OCI-M1 (cell line): ENCODE measurements around the gene TDRD5.

ENCODE experiments used
- DNase-seq: peaks from one replicate; lab custom pipeline; 2025; lab: John Stamatoyannopoulos, UW

The TDRD5 gene, protein sequence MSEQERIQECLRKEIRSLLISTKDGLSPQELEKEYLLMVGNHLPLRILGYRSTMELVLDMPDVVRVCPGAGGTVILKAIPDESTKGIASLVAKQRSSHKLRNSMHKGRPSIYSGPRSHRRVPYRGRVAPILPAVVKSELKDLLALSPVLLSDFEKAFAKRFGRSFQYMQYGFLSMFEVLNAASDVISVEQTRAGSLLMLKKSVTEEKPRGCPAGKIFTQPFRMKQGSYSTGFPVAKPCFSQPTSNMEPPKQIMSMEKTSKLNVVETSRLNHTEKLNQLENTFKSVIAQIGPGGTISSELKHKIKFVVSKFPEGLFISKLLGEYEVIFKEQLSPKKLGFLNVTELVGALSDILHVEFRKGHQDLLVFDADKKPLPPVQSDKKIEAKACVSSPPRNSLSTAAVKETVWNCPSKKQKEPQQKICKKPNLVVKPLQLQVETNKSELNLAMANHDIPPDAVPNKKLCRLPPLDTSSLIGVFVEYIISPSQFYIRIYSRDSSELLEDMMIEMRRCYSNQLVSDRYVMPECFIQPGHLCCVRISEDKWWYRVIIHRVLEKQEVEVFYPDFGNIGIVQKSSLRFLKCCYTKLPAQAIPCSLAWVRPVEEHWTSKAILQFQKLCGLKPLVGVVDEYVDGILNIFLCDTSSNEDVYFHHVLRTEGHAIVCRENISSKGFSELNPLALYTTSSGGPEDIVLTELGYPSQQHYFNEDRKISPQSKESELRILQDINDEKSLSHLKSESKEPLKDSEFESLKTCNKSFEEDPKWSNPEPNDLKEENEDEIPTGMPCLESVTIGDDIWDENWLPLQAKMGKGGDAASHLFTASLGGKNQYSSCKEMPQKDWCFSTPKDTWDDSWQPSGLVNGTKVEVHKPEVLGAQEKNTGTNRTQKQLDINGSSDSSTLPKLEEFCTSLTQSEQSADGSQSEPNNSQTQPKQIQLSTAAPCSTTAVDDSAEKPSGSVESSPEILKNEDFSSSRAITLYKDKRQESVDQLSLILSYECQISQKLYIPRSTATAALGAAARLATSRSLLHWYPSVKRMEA

DNA sequence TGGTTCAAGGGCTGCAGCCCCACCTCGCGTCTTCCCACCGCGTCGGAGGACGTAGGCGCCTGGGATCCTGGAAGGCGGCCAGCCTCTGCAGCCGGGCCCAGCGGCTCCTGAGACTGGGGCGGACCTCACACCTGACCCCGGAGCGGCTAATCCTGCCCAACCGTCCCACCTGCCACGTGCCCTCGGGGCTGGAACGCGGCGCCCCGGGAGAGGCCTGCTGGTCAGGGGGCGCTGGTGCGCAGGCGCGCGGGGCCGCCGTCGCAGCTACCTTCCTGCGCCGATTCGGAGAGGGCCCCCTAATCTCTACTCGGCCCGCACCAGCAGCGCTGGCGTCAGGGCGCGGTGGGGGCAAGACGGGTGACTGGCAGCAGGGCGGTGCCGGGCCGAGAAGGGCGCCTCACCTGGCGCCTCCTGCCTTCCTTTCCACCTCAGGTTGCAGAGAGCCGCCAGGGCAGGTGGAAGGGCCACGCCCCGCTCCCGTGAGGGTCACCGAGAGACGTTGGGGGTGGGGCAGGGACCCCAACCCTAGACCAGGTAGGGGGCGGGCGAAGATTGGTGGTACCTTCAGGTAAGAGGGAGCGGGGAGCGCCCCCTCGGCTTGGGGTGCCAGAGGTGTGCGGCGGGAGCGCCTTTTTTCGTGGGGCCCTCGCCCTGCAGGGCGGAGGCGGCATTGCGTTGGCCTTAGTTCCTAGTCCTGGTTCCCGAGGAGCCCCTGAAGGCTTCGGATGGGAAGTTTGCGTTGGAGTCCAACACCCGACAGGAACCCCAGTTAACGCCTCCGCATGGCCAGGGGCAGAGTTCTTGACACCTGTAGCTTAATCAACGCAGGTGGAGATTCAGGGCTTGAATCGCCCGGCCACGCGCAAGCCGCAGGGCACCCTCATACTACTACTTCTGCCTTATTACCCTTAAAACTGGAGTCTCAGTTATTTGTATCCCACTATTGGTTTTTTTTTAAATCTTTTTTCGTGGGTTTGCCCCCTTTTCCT lies at the start of gene TDRD5:
Gene TDRD5, plus strand, starts transcription at position 241 of the 989 bp plus-strand sequence. CDS start 784 bp downstream, outside the sequence.
- no peak for DNase-seq

DNA sequence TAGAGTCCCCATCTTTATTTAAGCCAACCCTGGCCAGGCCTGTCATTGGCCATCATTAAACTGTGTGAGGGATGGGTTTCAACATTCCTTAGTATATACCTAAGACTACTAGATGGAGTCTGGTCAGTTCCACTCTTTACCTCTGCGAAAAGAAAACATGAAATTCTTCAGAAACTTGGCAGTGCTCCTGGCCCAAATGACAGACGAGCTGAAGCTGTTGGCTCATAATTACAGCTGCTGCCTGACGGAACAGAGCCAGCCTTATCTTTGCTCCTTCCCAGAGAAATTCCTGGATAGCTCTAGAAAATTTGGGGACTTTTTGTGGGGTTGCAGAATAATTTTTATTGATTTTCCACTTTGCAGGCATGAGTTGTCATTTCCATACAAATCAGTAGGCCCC lies 46.3 kb upstream of the TDRD5 start:
- no peak for DNase-seq

DNA sequence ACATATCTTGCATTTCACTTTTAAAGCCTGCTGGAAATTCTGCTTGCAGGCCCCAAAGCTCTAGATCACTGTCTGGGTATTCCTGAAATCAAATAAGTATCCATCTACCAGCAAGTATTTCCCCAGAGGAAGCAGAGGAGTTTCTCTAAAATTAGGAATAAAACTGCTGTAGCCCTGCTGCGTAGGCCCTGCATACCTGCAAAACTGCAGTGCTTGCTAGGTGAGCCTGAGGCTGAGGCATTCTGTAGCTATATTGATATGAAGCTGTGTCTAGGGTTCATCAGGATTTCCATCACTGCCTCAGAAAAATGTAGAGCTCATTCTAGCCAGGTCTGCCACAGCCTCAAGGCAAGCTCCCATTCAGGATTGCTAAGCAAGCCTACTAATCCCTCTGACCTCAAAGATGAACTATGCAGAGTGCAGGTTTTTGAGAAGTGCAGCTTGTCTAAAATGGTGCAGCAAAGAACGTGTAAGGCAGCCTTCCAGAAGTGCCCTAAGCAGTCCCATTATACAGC lies 44.6 kb upstream of the TDRD5 start:
- DNase-seq, result no peak

DNA sequence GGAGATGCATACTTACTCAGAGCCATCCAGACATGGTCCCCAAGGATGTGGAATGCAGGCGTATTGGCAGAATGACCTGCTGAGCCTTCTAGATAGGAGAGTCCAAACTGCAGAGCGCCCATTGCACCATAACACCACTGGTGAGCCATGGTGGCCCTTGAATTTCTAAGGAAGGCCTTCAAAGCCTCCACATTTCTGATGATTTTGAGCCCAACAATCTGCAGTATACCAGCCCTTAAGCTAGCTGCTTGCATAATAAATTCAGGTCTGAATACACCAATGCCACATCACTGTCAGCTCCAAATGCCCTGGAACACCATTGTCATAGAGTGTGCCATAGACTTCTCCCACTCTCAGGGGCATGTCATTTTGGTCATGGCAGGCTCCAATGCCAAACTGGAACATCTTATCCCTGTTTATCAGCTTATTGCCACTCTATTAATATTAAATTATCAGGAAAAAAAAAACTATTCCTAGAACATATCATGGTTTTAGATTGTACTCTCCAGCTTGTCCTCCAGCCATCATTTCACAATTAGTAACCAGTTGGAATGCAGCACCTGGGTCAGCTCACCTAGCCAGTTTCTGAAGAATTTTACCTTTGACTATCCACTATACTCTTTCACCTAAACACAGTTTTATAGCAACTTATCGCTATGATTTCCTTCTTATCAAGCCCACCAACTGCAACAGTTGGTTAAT lies 42.8 kb upstream of the TDRD5 start:
- DNase-seq, result no peak

DNA sequence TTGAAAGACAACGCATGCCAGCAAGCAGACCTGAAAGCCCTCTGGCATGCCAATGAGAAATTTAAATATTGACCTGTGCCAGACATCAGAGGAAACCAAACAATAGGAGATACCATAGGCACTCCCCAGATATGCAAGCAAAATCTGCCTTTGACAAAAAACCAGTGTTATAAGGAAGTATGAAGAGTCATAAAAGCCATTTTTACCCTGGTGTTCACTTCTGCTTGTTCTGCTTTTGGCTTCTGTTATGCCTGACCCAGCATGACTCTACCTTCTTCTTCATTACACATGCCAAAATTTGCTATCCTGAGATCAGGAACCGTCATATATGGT lies 42.3 kb upstream of the TDRD5 start:
- no peak for DNase-seq

DNA sequence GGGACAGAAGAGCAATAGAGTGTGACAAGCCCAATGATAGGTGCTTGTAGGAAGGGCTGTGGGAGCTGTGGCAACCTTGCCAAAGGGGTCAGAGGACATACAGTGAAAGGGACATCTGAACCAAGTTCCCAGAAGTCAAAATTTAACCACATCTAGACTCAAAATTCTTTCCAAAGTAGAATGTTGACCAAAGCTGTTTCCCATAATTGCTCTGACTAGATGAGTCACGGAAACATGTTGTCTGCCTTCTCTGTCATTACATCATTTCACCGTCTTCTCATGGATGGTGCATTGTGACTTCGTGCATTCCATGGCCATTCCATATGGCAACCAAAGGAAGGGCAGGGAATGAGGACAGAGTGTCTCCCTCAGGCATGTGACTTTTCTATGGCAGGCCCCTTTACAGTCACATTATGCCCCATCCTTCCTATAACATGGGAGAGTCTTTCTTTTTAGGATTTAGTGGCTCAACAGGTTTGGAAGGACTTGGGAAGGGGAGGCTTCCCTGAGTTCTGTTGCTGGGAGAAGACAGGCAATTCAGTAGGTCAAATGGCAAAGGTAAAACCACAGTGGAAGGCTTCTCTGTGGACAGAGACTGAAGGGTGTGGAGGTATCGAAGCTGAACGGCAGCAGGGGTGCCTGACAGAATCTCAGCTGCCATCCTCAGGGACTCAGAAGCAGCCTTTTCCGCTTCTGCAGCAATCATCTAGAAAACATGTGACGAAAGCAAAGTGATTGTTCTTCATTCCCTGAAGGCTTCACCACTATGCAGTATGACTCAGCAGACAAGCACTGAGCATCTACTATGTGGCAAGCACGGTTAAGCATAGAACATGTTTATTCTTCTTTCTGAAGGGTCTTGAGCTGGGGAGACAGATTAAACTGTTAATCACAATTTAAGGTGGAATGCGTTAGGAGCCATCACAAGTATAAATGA lies 40.6 kb upstream of the TDRD5 start:
- DNase-seq, result peak; percentile 77

DNA sequence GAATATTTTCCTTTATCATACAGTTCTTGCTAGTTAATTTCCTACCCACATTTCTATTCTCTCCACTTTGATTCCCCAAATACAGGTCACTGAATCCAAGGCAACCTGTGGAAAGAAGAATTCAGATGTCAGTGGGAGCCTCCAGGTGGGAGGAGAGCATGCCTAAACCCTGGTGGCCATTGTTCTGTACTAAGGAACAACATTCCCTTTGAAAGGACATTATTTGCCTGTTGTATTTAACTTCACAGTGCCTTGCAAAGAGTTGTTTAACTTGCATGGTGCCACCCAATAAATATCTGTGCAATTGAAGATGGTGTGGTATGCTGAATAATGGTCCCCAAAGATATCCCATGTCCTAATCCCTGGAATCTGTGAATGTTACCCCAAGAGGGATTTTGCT lies 37.2 kb upstream of the TDRD5 start:
- DNase-seq, result no peak

DNA sequence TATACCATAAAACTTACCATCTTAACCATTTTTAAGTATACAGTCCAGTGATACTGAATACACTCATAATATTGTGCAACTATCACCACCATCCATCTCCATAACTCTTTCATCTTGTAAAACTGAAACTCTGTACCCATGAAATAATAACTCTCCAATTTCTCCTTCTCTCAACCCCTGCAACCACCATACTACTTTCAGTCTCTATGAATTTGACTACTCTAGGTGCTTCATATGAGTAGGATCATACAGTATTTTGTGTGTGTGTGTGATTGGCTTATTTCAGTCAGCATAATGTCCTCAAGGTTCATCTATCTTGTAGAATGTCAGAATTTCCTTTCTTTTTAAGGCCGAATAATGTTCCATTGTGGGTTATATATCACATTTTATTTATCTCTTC lies 33.6 kb upstream of the TDRD5 start:
- no peak for DNase-seq

DNA sequence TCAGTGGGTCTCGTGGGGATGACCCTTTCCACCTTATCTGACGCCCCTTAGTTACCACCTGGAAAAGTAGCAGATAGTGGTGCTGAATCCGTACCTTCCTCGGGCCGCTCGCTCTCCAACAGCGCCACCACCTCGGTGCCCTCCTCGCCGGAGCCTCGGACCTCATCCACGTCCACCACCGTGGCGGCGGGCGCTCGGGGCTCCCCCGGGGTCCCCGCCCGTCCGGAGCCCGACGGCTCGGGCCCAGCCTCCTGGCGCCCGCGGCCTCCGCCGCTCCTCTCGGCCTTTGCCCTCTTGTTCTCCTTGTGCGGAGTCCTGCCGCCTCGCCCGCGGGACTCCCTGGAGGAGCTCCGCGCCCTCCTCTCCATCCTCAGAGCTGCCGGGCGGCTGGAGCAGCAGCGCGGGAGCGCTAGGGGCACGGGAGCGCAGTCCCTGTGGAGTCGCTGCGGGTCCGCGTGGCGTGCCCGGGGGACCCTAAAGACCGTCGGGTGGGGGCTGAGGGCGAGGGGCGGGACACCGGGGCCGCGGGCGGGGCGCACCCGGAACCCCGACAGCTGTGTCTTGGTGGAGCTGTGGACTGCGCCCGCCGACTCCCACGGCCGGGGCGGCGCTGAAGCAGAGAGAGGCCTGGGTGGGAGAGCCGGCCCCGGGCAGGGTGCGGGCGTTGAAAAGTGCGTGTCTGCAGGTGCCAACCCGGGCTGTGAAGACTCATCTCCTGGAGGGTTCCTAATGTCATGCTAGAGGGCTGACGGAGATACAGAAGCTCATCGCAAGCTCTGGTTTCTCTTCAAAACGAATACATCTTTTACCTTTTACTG lies 15.9 kb upstream of the TDRD5 start, which contains the start of gene NPHS2:
Gene NPHS2, minus strand, starts transcription at position 452 of the 818 bp plus-strand sequence. Its CDS starts 84 bp downstream, at position 368.
- DNase-seq, result no peak

DNA sequence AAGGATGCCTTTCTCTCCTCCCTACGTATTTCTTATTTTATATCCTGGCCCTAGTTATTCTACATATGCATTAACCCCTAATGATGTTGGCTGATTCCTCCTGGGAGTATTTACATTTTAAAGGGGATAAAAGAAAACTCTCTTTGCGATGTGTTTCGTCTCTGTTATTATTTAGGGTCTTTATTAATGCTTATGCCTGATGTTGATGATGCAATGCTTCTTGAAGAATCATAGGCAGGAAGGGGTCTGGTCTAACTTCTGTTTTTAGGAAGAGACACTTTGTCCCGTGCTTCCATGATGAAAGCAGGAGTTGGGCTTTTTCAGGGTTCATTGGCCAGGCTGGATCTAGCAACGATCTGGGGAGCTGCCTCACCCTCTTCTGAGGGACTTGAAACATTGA lies 15.1 kb upstream of the TDRD5 start:
- DNase-seq, result no peak

DNA sequence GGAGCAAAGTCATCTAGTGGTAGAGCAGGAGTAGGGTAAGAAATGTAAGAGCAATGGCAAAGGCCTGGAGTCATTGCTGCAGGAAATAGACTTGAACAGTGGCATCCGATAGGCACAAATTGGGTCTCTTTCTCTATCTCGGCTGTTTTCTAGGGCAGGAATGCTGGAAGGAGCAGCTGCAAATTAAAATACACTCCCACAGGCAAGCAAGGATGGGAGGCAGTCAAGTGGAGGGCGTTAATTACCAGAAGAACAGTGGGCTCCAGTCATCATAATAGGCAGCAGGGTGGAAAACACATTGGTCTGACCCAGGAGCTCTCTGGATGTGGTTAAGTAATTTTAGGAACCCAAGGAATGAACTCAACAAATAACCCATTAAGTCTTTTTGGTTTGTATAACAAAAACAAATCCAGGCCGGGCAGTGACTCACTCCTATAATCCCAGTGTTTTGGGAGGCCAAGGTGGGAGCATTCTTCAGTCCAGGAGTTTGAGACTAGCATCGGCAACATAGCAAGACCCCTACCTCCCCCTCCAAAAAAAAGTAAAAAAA lies 7.8 kb upstream of the TDRD5 start:
- DNase-seq, result no peak

DNA sequence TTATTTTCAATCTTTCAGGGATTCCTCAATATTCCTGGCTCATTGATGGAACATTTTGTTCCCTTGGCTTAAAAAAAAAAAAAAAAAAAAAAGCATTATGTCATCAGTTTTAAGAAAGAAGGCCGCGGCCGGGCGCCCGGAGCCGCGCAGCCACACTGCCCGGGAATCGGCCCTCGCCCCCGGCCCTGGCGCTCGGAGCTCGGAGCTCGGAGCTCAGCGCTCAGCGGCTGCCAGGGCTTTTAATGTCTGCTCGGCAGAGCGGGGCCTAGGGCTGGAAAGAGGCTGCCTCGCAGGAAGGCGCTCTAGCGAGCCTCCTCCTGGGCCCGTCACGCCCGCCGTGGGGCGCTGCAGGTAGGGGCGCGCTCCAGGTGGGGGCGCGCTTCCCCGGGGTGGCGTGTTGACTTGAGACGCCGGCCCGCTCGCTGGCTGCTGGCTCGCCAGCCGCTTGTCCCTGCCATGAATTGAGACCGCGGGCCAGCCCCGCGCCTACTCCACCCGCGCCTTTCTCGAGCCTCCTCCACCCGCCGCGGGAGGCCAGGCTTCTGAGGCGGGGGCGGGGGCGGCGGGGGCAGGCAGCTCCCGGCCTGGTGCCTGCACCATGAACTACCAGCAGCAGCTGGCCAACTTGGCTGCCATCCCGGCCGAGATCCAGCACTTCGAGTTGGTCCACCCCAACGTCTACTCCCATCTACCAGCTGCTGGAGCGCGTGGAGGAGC lies 5.4 kb upstream of the TDRD5 start:
- no peak for DNase-seq

DNA sequence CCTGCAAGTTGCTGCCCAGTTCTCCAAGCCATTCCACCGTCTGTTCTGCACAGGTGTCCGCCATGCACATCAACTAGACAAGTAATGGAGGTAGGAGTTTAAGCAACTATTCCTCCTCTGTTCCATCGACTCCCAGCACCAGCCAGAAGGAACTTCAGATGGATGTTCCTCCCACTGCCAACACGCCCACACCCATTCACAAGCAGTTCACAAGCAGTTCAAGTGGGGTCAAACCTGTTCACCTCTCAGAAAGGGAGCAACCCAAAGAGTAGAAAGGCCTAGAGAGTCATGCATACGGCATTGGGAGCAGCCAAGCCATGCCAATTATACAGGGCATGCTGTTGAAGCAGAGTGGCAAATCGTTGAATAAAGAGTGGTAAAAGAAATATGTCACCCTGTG lies 4.3 kb upstream of the TDRD5 start:
- no peak for DNase-seq

DNA sequence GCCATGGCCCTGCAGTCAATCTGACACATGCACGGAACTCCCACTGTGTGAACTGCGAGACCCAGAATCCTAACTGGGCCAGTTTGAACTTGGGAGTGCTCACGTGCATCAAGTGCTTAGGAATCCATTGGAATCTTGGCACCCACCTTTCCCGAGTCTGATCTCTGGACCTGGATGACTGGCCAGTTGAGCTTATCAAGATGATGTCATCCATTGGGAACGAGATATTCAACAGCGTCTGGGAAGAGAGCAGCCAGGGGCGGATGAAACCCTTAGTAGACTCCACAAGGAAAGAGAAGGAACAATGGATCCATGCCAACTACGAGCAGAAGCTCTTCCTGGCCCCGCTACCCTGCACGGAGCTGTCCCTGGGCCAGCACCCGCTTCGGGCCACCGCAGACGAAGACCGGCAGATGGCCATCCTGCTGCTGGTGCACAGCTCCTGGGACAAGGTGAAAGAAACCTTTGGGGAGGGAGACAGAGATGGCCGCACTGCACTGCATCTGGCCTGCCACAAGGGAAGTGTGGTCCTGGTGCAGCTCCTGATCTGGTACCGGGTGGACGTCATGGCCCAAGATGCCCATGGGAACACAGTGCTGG lies 3.1 kb upstream of the TDRD5 start:
- no peak for DNase-seq

DNA sequence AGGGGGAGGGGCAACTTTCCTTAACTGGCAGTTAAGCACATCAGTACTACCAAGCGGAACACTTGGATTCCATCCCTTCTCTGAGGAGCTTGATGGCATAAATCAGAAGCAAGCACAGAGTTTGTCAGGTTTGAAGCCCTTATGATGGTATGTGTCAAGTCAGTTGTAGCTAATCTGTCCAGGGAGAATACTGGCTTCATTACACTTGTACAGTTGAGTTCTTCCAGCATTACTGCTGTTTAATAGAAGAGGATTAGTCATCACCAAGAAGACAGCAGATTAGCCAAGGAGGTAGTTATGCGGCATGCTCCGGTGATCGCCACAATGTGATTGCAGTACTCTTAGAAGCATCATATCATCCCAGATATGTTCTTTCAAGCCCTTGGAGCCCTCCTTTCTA lies 2.1 kb upstream of the TDRD5 start:
- no peak for DNase-seq

DNA sequence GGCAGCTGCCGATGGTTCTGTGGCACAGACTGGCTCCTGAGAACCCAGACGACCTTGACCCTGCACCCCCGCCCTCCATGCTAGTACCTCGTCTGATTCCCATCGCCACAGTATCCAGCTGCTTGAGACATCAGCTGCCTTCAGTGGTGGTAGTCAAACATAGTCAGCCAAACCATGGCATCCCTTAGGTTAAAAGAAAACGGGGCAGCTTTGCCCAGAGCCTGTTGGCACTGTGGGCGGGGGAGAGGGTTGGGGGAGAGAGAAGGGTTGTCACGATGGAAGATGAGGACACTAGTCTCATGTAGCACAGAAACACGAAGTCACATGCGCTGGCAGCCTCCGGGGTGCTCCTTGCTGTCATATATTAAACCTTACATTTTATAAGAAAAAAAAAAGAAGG lies 961 bp upstream of the TDRD5 start:
- DNase-seq, result no peak

DNA sequence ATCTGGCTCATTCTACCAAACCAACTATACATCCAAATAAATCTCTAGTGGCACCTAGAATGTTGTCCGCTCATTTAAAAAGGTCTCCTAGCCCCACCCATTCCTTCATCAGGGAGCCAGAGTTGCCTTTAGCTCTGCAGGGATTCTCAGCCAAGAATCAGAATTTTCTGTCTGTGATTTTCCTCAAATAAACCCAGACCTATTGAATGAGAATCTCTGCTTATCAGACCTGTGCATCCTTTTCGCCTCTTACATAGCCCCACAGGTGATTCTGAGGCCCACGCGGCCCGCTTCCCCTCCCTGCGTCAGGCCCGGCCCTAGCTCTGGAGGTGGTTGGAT lies 410 bp upstream of the TDRD5 start:
- no peak for DNase-seq

DNA sequence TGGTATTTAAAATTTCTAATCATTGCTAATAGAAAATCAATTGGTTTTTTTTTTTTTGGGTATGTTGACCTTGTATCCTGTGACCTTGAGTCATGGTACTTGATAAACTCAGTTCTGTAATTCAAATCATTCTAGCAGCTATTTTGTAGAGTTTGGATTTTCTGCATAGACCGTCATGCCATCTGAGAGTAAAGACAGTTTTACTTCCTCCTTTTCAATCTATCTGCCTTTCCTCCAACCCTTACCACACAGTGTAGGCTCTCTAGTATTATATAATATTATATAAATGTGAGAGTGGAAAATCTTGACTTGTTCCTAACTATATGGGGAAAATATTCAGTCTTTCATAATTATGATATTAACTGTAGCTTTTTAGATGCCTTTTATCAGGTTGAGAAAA lies 7.0 kb downstream of the TDRD5 start:
- no peak for DNase-seq
